ENCODE measurements around the gene UNC80. TPM values are rescaled to one million over a fixed set of nuclear protein-coding genes. Genes with fewer than 3 reads are reported as not detected.

The UNC80 gene
- total and polyA plus RNA-seq, 2 donors (not counting 3 experiments of a cell fraction or from before 2014, with no cell fraction given) = not detected

DNA sequence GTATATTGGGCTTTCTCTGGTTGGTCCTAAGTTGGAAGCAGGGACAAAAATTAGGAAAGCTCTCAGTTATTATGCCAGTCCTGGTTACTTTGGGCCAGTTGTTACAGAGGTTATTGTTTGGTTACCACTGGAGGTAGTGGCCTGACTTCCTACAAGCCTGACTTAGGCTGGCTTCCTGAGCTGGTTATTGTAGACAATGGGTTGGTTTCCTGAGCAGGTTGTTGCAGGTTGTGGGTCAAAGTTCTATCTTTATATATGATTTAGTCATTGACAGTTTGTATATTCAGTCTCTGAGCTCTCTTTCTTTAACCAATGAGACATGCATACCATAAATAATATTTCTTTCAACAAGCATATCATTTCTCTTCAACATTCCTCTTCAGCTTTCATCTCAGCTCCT lies 172.1 kb downstream of the UNC80 start:
- Histone ChIP-seq H3K4me1 (ENCODE audit: control insufficient read depth, extremely low read depth, insufficient read depth, low read length) (peaks cover 3% of the 10 kb centered on the region), H3K9ac (replicated peaks; ENCODE audit: extremely low read depth, insufficient read depth, low read length) (no peak overlapping the region), H3K4me2 (ENCODE audit: insufficient read depth, low read length) (no peak overlapping the region), H3K79me2 (ENCODE audit: control insufficient read depth, insufficient read depth, low read length) (no peaks in the 10 kb centered on the region), H2AFZ (ENCODE audit: low read depth, low read length) (no peak overlapping the region), H3K4me3 (replicated peaks in 1 of 3; ENCODE audit: insufficient read depth in 1 of 3, low read depth in 1 of 3, low read length in 3 of 3) (no peak overlapping the region), H3K9me1 (replicated peaks; ENCODE audit: control insufficient read depth, extremely low read depth, insufficient read depth, low read length) (no peaks in the 10 kb centered on the region), H3K27ac (ENCODE audit: insufficient read depth, low read depth, low read length) (no peak overlapping the region), H3K36me3 (ENCODE audit: control insufficient read depth in 2 of 2, extremely low read depth in 1 of 2, insufficient read depth in 2 of 2, low read length in 2 of 2) (no peaks in the 10 kb centered on the region), H3K9me3 (replicated peaks; ENCODE audit: control insufficient read depth, insufficient read depth, low read length) (no peaks in the 10 kb centered on the region), H3K27me3 (ENCODE audit: control insufficient read depth in 2 of 2, insufficient read depth in 2 of 2, low read length in 2 of 2) (no peaks in the 10 kb centered on the region), H4K20me1 (replicated peaks; ENCODE audit: control insufficient read depth, extremely low read depth, insufficient read depth, low read length) (no peaks in the 10 kb centered on the region)
- ChIA-PET POLR2A (no interaction called here), CTCF (interaction anchor here (1.2 to 2.7 kb wide), 3 partner anchors 8 to 17 kb away, joined by 3 to 14 read pairs (median 13); no protein-coding TSS in a partner anchor)
- TF ChIP-seq POLR2A (IDR thresholded peaks at IDR 0.05; ENCODE audit: low read depth, low read length) (no peak), EZH2 (IDR thresholded peaks at IDR 0.05; ENCODE audit: borderline replicate concordance, low read depth, low read length, severe bottlenecking) (no peak), POLR2AphosphoS5 (IDR thresholded peaks at IDR 0.05; ENCODE audit: insufficient read depth, low read depth, low read length) (no peak), FOS (IDR thresholded peaks at IDR 0.05; ENCODE audit: borderline replicate concordance, insufficient read depth, low read length) (no peak), GATA2 (IDR thresholded peaks at IDR 0.05; ENCODE audit: insufficient read depth, insufficient read length, low read depth, low read length) (no peak), JUN (IDR thresholded peaks at IDR 0.05; ENCODE audit: borderline replicate concordance, insufficient read depth, insufficient read length, low read depth) (no peak)
- TF ChIP-seq, protein P1, sequence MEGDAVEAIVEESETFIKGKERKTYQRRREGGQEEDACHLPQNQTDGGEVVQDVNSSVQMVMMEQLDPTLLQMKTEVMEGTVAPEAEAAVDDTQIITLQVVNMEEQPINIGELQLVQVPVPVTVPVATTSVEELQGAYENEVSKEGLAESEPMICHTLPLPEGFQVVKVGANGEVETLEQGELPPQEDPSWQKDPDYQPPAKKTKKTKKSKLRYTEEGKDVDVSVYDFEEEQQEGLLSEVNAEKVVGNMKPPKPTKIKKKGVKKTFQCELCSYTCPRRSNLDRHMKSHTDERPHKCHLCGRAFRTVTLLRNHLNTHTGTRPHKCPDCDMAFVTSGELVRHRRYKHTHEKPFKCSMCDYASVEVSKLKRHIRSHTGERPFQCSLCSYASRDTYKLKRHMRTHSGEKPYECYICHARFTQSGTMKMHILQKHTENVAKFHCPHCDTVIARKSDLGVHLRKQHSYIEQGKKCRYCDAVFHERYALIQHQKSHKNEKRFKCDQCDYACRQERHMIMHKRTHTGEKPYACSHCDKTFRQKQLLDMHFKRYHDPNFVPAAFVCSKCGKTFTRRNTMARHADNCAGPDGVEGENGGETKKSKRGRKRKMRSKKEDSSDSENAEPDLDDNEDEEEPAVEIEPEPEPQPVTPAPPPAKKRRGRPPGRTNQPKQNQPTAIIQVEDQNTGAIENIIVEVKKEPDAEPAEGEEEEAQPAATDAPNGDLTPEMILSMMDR (IDR thresholded peaks at IDR 0.05; ENCODE audit: extremely low read depth in 1 of 2, insufficient read depth in 1 of 2, low read depth in 1 of 2, low read length in 2 of 2) = no peak
- TF ChIP-seq, protein P2, sequence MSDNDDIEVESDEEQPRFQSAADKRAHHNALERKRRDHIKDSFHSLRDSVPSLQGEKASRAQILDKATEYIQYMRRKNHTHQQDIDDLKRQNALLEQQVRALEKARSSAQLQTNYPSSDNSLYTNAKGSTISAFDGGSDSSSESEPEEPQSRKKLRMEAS (IDR thresholded peaks at IDR 0.05; ENCODE audit: insufficient read depth, insufficient read length) = no peak
- DNase-seq (ENCODE audit: low read depth, low spot score) (no peak), FAIRE-seq (no peak)
- no TSS peak for BruUV-seq (replicated peaks)
- intact Hi-C loops (cut with micrococcal nuclease) = no loop called here
- dilution Hi-C loops (cut with MboI; ENCODE audit: extremely low pct_ligation_motif_present, low sequenced_read_pairs) = no loop called here

Measured in endothelial cell of umbilical vein (primary cell).